Erythroblast (primary cell): Measurements from ENCODE around the gene NFIC.

Source experiments
- GATA1 ChIP-seq: IDR thresholded peaks from 2 replicates; pipeline ENCODE4 v1.6.1; 2011; ENCODE audit warnings: low read depth, mild to moderate bottlenecking, control low read depth, low read length, moderate library complexity
- POLR2A ChIP-seq: IDR thresholded peaks from 2 replicates; pipeline ENCODE4 v1.6.1; 2011; ENCODE audit warnings: mild to moderate bottlenecking, low read length

DNA sequence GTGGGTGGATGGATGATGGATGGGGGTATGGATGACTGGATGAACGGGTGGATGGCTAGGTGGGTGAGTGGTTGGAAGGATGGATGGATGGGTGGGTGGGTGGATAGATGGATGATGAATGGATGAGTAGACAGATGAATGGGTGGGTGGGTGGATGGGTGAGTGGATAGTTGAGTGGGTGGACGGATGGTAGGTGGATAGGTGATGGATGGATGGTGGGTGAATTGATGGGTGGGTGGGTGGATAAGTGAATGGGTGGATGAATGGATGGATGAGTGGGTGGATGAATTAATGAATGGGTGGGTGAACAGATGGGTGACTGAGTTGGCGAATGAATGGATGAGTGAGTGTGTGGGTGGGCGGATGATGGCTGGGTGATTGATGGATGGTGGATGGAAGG, 109.1 kb downstream of the NFIC start:
- no peak for TF ChIP-seq POLR2A
- TF ChIP-seq GATA1 = no peak
